ENCODE results near the gene TXNDC5. TPM values are rescaled to one million over a fixed set of nuclear protein-coding genes. Genes with fewer than 3 reads are reported as not detected.
A peak's percentile ranks its signal among the peaks of the same experiment; 100 is the strongest.

TXNDC5 gene
- polyA plus RNA-seq, 2 of the 4 experiments (the other 2 are of a cell fraction), result 115 to 134 TPM

DNA sequence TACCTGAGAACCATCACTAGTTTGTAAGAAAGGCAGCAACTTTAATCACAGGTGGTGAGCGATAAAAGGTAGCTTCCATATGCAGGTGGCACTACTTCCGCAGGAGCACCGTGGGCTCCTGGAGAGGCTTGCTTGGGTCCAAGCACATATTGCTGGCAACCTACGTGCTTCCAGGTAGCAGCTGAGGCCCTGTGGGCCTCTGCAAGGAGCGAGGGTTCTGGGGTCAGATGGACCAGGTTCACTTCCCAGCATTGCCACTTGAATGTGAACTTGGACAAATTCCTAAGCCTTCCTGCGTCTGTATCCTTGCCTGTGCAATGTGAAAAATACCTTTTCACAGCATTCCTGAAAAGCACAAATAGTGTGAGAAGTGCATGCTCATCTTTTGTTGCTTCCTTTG is 31.0 kb downstream of the TXNDC5 start:
- WGBS (ENCODE audit: missing lambda C conversion rate), result 89% methylated on average over 6 of the region's 6 CpGs
- Histone ChIP-seq H3K27ac (no peak overlapping the region), H3K4me2 (no peak overlapping the region), H3K4me1 (peaks cover 5% of the 10 kb centered on the region; the same call in 1 of the 3 replicates), H3K9me3 (no peaks in the 10 kb centered on the region), H3K4me3 (no peak overlapping the region)
- DNase-seq (ENCODE audit: low read depth in 1 of 2, low spot score in 1 of 2) (no peak), ATAC-seq (no peak), FAIRE-seq (no peak)
- TF ChIP-seq JUN (IDR thresholded peaks at IDR 0.05) (no peak), MAFK (IDR thresholded peaks at IDR 0.05; ENCODE audit: partially characterized antibody) (no peak), JUNB (IDR thresholded peaks at IDR 0.05) (no peak), EHMT2 (IDR thresholded peaks at IDR 0.05; ENCODE audit: low read depth) (no peak), KDM5A (IDR thresholded peaks at IDR 0.05) (no peak), SREBF2 (IDR thresholded peaks at IDR 0.05) (no peak), RAD21 (conservative IDR thresholded peaks at IDR 0.05 in 1 of 2, IDR thresholded peaks at IDR 0.05 in 1 of 2) (no peak), CEBPB (IDR thresholded peaks at IDR 0.05) (no peak), ZC3H11A (IDR thresholded peaks at IDR 0.05) (no peak), NPAS2 (CRISPR knock-in tag; IDR thresholded peaks at IDR 0.05; ENCODE audit: borderline replicate concordance) (no peak), POLR2AphosphoS2 (conservative IDR thresholded peaks at IDR 0.05; ENCODE audit: low read length) (no peak), RFX5 (IDR thresholded peaks at IDR 0.05) (no peak)
- CTCF ChIA-PET, result interaction anchor here (0.6 to 1.6 kb wide), 2 partner anchors 12 to 14 kb away, joined by 3 read pairs; no protein-coding TSS in a partner anchor
- POLR2A ChIA-PET, result no interaction called here

DNA sequence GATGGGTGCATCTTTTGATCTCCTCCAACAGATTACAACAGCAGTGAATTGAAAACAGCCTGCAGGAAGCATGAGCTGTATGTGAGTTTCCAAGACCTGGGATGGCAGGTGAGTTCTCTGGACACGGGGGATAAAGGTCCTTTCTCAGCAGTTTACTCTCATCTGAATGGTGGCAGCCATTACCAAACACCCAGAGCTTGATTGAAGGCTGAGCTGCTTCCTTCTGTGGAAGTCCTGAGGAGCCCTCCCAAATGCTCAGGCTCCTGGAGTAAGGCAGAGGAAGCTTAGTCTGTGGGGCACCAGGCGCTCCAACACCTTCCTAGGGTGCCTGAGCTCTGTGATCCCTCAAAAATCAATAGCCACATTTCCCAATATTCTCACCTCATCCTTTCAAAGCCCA is 31.5 kb downstream of the TXNDC5 start:
- Histone ChIP-seq H3K4me3 (no peak overlapping the region), H3K4me2 (no peak overlapping the region), H3K9me3 (no peaks in the 10 kb centered on the region), H3K4me1 (peaks cover 5% of the 10 kb centered on the region; the same call in 1 of the 3 replicates), H3K27ac (no peak overlapping the region)
- DNase-seq (ENCODE audit: low read depth in 1 of 2, low spot score in 1 of 2) (no peak), FAIRE-seq (no peak), ATAC-seq (no peak)
- ChIA-PET POLR2A (no interaction called here), CTCF (interaction anchor here (0.6 to 0.7 kb wide), 2 partner anchors 15 to 156 kb away, joined by 3 read pairs; no protein-coding TSS in a partner anchor)
- WGBS (ENCODE audit: missing lambda C conversion rate), result 86% methylated on average over 2 of the region's 2 CpGs
- TF ChIP-seq SREBF2 (IDR thresholded peaks at IDR 0.05) (no peak), HOXB5 (CRISPR knock-in tag; IDR thresholded peaks at IDR 0.05) (no peak), HOXB13 (CRISPR knock-in tag; IDR thresholded peaks at IDR 0.05; ENCODE audit: low read depth) (no peak), HDAC2 (IDR thresholded peaks at IDR 0.05) (no peak), EHMT2 (IDR thresholded peaks at IDR 0.05; ENCODE audit: low read depth) (no peak), CBX2 (IDR thresholded peaks at IDR 0.05; ENCODE audit: borderline replicate concordance, low read depth) (no peak), KDM5A (IDR thresholded peaks at IDR 0.05) (no peak), RAD21 (conservative IDR thresholded peaks at IDR 0.05 in 1 of 2, IDR thresholded peaks at IDR 0.05 in 1 of 2) (no peak), PHF8 (IDR thresholded peaks at IDR 0.05; ENCODE audit: borderline replicate concordance, low read depth) (no peak), FOXS1 (CRISPR knock-in tag; IDR thresholded peaks at IDR 0.05) (no peak), TFCP2L1 (CRISPR knock-in tag; IDR thresholded peaks at IDR 0.05) (no peak)
- TF ChIP-seq, protein P1, sequence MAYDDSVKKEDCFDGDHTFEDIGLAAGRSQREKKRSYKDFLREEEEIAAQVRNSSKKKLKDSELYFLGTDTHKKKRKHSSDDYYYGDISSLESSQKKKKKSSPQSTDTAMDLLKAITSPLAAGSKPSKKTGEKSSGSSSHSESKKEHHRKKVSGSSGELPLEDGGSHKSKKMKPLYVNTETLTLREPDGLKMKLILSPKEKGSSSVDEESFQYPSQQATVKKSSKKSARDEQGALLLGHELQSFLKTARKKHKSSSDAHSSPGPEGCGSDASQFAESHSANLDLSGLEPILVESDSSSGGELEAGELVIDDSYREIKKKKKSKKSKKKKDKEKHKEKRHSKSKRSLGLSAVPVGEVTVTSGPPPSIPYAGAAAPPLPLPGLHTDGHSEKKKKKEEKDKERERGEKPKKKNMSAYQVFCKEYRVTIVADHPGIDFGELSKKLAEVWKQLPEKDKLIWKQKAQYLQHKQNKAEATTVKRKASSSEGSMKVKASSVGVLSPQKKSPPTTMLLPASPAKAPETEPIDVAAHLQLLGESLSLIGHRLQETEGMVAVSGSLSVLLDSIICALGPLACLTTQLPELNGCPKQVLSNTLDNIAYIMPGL (CRISPR knock-in tag; IDR thresholded peaks at IDR 0.05; ENCODE audit: borderline replicate concordance), result no peak

DNA sequence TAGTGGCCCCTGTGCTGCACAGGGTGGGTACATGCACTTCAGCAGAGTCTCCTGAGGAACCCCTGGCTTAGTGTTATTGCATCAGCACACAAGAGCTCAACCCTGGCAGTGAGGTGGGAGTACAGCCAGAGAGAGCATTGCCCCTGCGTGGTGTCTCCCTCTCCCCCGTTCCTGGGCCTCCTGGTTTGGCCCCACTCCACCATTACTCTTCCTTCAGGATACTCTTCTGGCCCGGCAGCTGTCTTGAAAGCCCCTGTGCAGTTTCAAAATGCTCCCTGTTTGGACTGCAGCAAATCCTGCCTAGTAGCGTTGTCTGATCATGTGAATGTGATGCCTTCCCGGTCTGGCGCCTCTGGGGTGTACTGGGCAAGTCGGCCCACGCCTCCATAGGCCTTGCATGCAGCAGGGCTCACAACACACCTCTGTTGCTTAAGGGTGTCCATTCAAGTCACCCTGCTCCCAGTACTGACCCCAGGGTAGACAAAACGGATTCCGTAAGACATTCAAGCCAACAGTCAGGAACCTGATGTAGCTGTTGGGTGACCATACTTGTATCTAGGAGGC is 32.1 kb downstream of the TXNDC5 start:
- Histone ChIP-seq H3K9me3 (no peaks in the 10 kb centered on the region), H3K4me2 (no peak overlapping the region), H3K4me1 (peaks cover 5% of the 10 kb centered on the region; the same call in 1 of the 3 replicates), H3K4me3 (no peak overlapping the region), H3K27ac (no peak overlapping the region)
- FAIRE-seq, result no peak
- 94% methylated on average over 5 of the region's 10 CpGs for WGBS (ENCODE audit: missing lambda C conversion rate)
- POLR2A ChIA-PET, result no interaction called here
- DNase-seq (ENCODE audit: low read depth in 1 of 2, low spot score in 1 of 2), result no peak
- no peak for TF ChIP-seq TP53 (CRISPR knock-in tag; IDR thresholded peaks at IDR 0.05)
- TF ChIP-seq, protein P2, sequence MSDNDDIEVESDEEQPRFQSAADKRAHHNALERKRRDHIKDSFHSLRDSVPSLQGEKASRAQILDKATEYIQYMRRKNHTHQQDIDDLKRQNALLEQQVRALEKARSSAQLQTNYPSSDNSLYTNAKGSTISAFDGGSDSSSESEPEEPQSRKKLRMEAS (IDR thresholded peaks at IDR 0.05), result no peak
- TF ChIP-seq CBX8 (IDR thresholded peaks at IDR 0.05), result no peak
- TF ChIP-seq, protein P1 (CRISPR knock-in tag; IDR thresholded peaks at IDR 0.05; ENCODE audit: borderline replicate concordance), result no peak
- TF ChIP-seq, protein P3, sequence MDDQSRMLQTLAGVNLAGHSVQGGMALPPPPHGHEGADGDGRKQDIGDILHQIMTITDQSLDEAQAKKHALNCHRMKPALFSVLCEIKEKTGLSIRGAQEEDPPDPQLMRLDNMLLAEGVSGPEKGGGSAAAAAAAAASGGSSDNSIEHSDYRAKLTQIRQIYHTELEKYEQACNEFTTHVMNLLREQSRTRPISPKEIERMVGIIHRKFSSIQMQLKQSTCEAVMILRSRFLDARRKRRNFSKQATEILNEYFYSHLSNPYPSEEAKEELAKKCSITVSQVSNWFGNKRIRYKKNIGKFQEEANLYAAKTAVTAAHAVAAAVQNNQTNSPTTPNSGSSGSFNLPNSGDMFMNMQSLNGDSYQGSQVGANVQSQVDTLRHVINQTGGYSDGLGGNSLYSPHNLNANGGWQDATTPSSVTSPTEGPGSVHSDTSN (IDR thresholded peaks at IDR 0.05), result no peak
- TF ChIP-seq HOXA7 (CRISPR knock-in tag; IDR thresholded peaks at IDR 0.05), result no peak
- TF ChIP-seq TFCP2L1 (CRISPR knock-in tag; IDR thresholded peaks at IDR 0.05), result no peak
- no peak for TF ChIP-seq JUNB (IDR thresholded peaks at IDR 0.05)
- TF ChIP-seq, protein P4, sequence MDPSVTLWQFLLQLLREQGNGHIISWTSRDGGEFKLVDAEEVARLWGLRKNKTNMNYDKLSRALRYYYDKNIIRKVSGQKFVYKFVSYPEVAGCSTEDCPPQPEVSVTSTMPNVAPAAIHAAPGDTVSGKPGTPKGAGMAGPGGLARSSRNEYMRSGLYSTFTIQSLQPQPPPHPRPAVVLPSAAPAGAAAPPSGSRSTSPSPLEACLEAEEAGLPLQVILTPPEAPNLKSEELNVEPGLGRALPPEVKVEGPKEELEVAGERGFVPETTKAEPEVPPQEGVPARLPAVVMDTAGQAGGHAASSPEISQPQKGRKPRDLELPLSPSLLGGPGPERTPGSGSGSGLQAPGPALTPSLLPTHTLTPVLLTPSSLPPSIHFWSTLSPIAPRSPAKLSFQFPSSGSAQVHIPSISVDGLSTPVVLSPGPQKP (IDR thresholded peaks at IDR 0.05; ENCODE audit: low read depth, low read length), result no peak
- peak in 1 of 2 experiments; percentile 41; a peak in 3 of 6 replicates for ATAC-seq
- CTCF ChIA-PET, result interaction anchor here (0.7 kb wide), 1 partner anchor 156 kb away, joined by 3 read pairs; no protein-coding TSS in a partner anchor

All from A549 (cell line).